Ishikawa (cell line): ENCODE data around the gene MIPOL1.

Experiments used
- CEBPB ChIP-seq: IDR thresholded peaks from 2 replicates; pipeline ENCODE4 v1.6.1; 2012
- CREB1 ChIP-seq: IDR thresholded peaks from 2 replicates; pipeline ENCODE4 v1.6.1; 2012; ENCODE audit warnings: low read depth
- EGR1 ChIP-seq: IDR thresholded peaks from 2 replicates; pipeline ENCODE4 v1.6.1; 2012
- EP300 ChIP-seq: IDR thresholded peaks from 2 replicates; pipeline ENCODE4 v1.6.1; 2012; ENCODE audit warnings: borderline replicate concordance
- FOXM1 ChIP-seq: IDR thresholded peaks from 2 replicates; pipeline ENCODE4 v1.6.1; 2012; ENCODE audit warnings: low read depth, borderline replicate concordance
- MAX ChIP-seq: IDR thresholded peaks from 2 replicates; pipeline ENCODE4 v1.6.1; 2012
- NFIC ChIP-seq: IDR thresholded peaks from 2 replicates; pipeline ENCODE4 v1.6.1; 2012
- RAD21 ChIP-seq: IDR thresholded peaks from 2 replicates; pipeline ENCODE4 v1.6.1; 2012; ENCODE audit warnings: low read depth
- REST ChIP-seq: IDR thresholded peaks from 2 replicates; pipeline ENCODE4 v1.6.1; 2012; ENCODE audit warnings: low read depth, mild to moderate bottlenecking
- TAF1 ChIP-seq: IDR thresholded peaks from 2 replicates; pipeline ENCODE4 v1.6.1; 2012; ENCODE audit warnings: low read depth, mild to moderate bottlenecking
- TCF12 ChIP-seq: IDR thresholded peaks from 2 replicates; pipeline ENCODE4 v1.6.1; 2012; ENCODE audit warnings: low read depth
- TEAD4 ChIP-seq: IDR thresholded peaks from 2 replicates; pipeline ENCODE4 v1.6.1; 2012
- USF1 ChIP-seq: IDR thresholded peaks from 2 replicates; pipeline ENCODE4 v1.6.1; 2012
- YY1 ChIP-seq: IDR thresholded peaks from 2 replicates; pipeline ENCODE4 v1.6.1; 2012; ENCODE audit warnings: low read depth
- ZBTB7A ChIP-seq: IDR thresholded peaks from 2 replicates; pipeline ENCODE4 v1.6.1; 2012; ENCODE audit warnings: low read depth

The MIPOL1 gene

DNA sequence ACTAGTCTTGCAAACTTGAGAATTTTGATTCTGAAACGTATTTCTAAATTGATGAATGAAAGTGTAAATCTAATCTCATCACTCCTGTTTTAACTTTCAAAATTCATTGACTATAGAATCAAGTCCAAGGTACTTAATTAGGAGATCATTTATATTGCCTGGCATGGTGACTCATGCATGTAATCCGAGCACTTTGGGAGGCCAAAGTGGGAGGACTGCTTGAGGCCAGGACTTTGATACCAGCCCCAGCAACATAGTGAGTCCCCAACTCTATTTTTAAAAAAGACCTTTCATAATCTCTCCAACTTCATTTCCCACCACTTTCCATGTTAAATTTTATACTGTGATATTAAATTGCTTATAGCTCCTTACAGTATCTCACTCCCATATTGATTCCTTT, 3.0 kb upstream of the MIPOL1 start:
- TF ChIP-seq FOXM1 (no peak), TAF1 (no peak), ZBTB7A (no peak), CEBPB (no peak), USF1 (no peak), YY1 (no peak), TCF12 (no peak), RAD21 (no peak), EGR1 (no peak), MAX (no peak), CREB1 (no peak)

DNA sequence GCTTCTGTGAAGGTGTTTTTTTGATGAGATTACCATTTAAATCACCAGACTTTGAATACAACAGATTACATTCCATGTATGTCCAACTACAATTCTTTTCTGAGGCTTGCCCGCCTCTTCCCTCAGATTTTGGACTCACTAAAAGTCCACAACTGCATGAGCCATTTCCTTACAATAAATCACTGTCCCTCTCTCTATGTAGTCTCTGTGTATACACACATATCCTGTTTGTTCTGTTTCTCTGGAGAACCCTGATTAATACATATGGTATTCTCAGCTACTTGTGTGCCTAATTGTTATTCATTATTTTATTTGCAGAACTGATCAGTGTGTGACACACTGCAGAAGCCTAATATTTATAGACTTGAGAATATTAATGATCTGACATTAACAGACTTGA, 2.4 kb upstream of the MIPOL1 start:
- TF ChIP-seq MAX (no peak), TCF12 (no peak), EP300 (no peak)

GRCh38 chr14:37196604-37197420, 925 bp upstream of the MIPOL1 start:
- TF ChIP-seq EGR1 (no peak), TCF12 (no peak), CREB1 (no peak), NFIC (no peak), CEBPB (no peak), MAX (no peak), REST (no peak), YY1 (no peak), EP300 (no peak), FOXM1 (no peak), TAF1 (no peak), ZBTB7A (no peak), USF1 (no peak), RAD21 (no peak), TEAD4 (no peak)

DNA sequence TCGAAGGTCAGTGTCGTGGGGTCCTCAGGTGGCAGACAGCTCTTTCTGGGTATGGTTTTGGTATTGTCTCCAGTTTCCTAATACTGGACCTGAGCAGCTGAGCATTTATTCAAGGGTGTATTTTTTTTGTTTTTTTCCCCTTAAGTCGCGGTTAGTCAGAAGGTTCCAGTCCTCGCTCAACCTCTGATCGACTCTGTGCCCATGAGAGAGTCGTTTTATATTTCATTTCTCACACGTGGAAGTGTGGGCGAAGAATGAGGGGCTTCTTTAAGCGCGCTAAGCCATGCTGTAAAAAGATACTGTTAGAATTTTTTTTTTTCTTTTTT, 499 bp downstream of the MIPOL1 start:
- TF ChIP-seq MAX = no peak
- TF ChIP-seq TCF12 = no peak
- no peak for TF ChIP-seq TAF1
- no peak for TF ChIP-seq YY1
- TF ChIP-seq EGR1 = no peak
- TF ChIP-seq REST = no peak
- TF ChIP-seq FOXM1 = no peak
- TF ChIP-seq CREB1 = no peak
- no peak for TF ChIP-seq USF1
- no peak for TF ChIP-seq EP300
- no peak for TF ChIP-seq TEAD4
- TF ChIP-seq NFIC = no peak
- TF ChIP-seq CEBPB = no peak
- TF ChIP-seq RAD21 = no peak
- no peak for TF ChIP-seq ZBTB7A

- no peak for TF ChIP-seq ZBTB7A
- TF ChIP-seq EP300 = no peak
- TF ChIP-seq REST = no peak
- TF ChIP-seq TCF12 = no peak
- no peak for TF ChIP-seq TAF1
- no peak for TF ChIP-seq CEBPB
- TF ChIP-seq EGR1 = no peak
- TF ChIP-seq MAX = no peak
- TF ChIP-seq TEAD4 = no peak
- TF ChIP-seq RAD21 = no peak
- TF ChIP-seq NFIC = no peak
- no peak for TF ChIP-seq YY1
- no peak for TF ChIP-seq USF1
- TF ChIP-seq FOXM1 = no peak
- no peak for TF ChIP-seq CREB1
These were observed 1.2 kb downstream of the MIPOL1 start for GRCh38 chr14:37198907-37199306.
